HepG2 (cell line): ENCODE data around the gene NCOA5. TPM values are rescaled to one million over a fixed set of nuclear protein-coding genes. Genes with fewer than 3 reads are reported as not detected.

ENCODE experiments used
- ARNT ChIP-seq: fragments of 450-650 bp; IDR thresholded peaks from 2 replicates; pipeline ENCODE4 v1.6.1; 2017
- BRCA1 ChIP-seq: sonication (generic); formaldehyde crosslinking; IDR thresholded peaks from 2 replicates; pipeline ENCODE4 v1.4.0; 2020; ENCODE audit warnings: missing genetic modification reagents
- CBX5 ChIP-seq: sonication (generic); formaldehyde crosslinking; IDR thresholded peaks from 2 replicates; pipeline ENCODE4 v1.4.0; 2020; ENCODE audit warnings: missing genetic modification reagents, borderline replicate concordance
- DR1 ChIP-seq: sonication (generic); formaldehyde crosslinking; IDR thresholded peaks from 2 replicates; pipeline ENCODE4 v1.8.0; 2021; ENCODE audit warnings: mild to moderate bottlenecking, missing genetic modification reagents, inconsistent platforms
- FIP1L1 ChIP-seq: fragments of 200-400 bp; formaldehyde crosslinking; IDR thresholded peaks from 2 replicates; pipeline ENCODE4 v1.6.1; 2018; ENCODE audit warnings: low read depth, mild to moderate bottlenecking, low read length, moderate library complexity, borderline replicate concordance; ENCODE audit not compliant: insufficient read depth
- MBD4 ChIP-seq: IDR thresholded peaks from 2 replicates; pipeline ENCODE4 v1.6.1; 2012; ENCODE audit warnings: low read length, inconsistent platforms, borderline replicate concordance
- RORA ChIP-seq: sonication (generic); formaldehyde crosslinking; IDR thresholded peaks from 2 replicates; pipeline ENCODE4 v1.5.0; 2020; ENCODE audit warnings: mild to moderate bottlenecking, missing genetic modification reagents, moderate library complexity
- TAF1 ChIP-seq: sonication (generic); formaldehyde crosslinking; IDR thresholded peaks from 2 replicates; pipeline ENCODE4 v1.4.0; 2020; ENCODE audit warnings: missing genetic modification reagents
- ZBTB7A ChIP-seq: sonication (generic); formaldehyde crosslinking; IDR thresholded peaks from 2 replicates; pipeline ENCODE4 v1.8.0; 2022; ENCODE audit warnings: mild to moderate bottlenecking, missing genetic modification reagents
- ZFP37 ChIP-seq: sonication (generic); formaldehyde crosslinking; IDR thresholded peaks from 2 replicates; pipeline ENCODE4 v1.4.0; 2020; ENCODE audit warnings: missing genetic modification reagents, borderline replicate concordance
- ZKSCAN5 ChIP-seq: sonication (generic); formaldehyde crosslinking; IDR thresholded peaks from 2 replicates; pipeline ENCODE4 v1.5.1; 2020; ENCODE audit warnings: mild to moderate bottlenecking, missing genetic modification reagents
- ZNF180 ChIP-seq: sonication (generic); formaldehyde crosslinking; IDR thresholded peaks from 2 replicates; pipeline ENCODE4 v1.4.0; 2020; ENCODE audit warnings: low read depth, missing genetic modification reagents, borderline replicate concordance
- ZNF570 ChIP-seq: sonication (generic); formaldehyde crosslinking; IDR thresholded peaks from 2 replicates; pipeline ENCODE4 v1.4.0; 2020; ENCODE audit warnings: mild to moderate bottlenecking, missing genetic modification reagents, borderline replicate concordance
- ZNF577 ChIP-seq: sonication (generic); formaldehyde crosslinking; IDR thresholded peaks from 2 replicates; pipeline ENCODE4 v1.4.0; 2020; ENCODE audit warnings: mild to moderate bottlenecking, low read depth, missing genetic modification reagents, borderline replicate concordance
- ZNF629 ChIP-seq: sonication (generic); formaldehyde crosslinking; conservative IDR thresholded peaks from 2 replicates; pipeline ENCODE4 v1.5.0; 2020; ENCODE audit warnings: missing genetic modification reagents
- ZNF746 ChIP-seq: sonication (generic); formaldehyde crosslinking; IDR thresholded peaks from 2 replicates; pipeline ENCODE4 v1.8.0; 2022; ENCODE audit warnings: mild to moderate bottlenecking, missing genetic modification reagents
- ZSCAN29 ChIP-seq: sonication (generic); formaldehyde crosslinking; conservative IDR thresholded peaks from 2 replicates; pipeline ENCODE4 v1.4.0; 2020; ENCODE audit warnings: mild to moderate bottlenecking, missing genetic modification reagents
- polyA plus RNA-seq, 8 experiments: library from polyadenylated mRNA; depleted of rRNA in 3 of 8; stranded (reverse) in 7 of 8; unstranded in 1 of 8; fragments of >200 nt; fragmentation: Illumina TruSeq in 4 of 8; extraction: Trizol in 4 of 8; gene quantifications; 2 replicates each; pipeline versions ENCODE4 v1.2.1 to v1.2.3, GENCODE V29; 2011 to 2016; ENCODE audit warnings: low read depth in 4 of 8, missing spikeins in 1 of 8, mixed read lengths in 1 of 8; ENCODE audit not compliant: insufficient read depth in 1 of 8
- total RNA-seq, 5 experiments: library from RNA; depleted of rRNA; stranded (reverse); fragments of >200 nt; fragmentation: Illumina TruSeq; extraction: Trizol; gene quantifications; 2 replicates each; pipeline ENCODE4 v1.2.3, GENCODE V29; 2016; ENCODE audit warnings: low read depth in 1 of 5
- TF ChIP-seq, protein P1 (sequence below): sonication (generic); formaldehyde crosslinking; IDR thresholded peaks from 2 replicates; pipeline ENCODE4 v1.9.0; 2021; ENCODE audit warnings: missing genetic modification reagents, mild to moderate bottlenecking, borderline replicate concordance
- TF ChIP-seq, protein P2 (sequence below): sonication (generic); IDR thresholded peaks from 2 replicates; pipeline ENCODE4 v1.6.1; 2016; ENCODE audit warnings: low read depth, borderline replicate concordance
- TF ChIP-seq, protein P3 (sequence below): sonication (generic); formaldehyde crosslinking; IDR thresholded peaks from 2 replicates; pipeline ENCODE4 v1.5.0; 2020; ENCODE audit warnings: mild to moderate bottlenecking, missing genetic modification reagents
- TF ChIP-seq, protein P4 (sequence below): sonication (generic); formaldehyde crosslinking; IDR thresholded peaks from 2 replicates; pipeline ENCODE4 v1.4.0; 2020; ENCODE audit warnings: missing genetic modification reagents
- TF ChIP-seq, protein P5 (sequence below): sonication (generic); formaldehyde crosslinking; IDR thresholded peaks from 2 replicates; pipeline ENCODE4 v1.5.0; 2020; ENCODE audit warnings: mild to moderate bottlenecking, missing genetic modification reagents, moderate library complexity
- TF ChIP-seq, protein P6 (sequence below): sonication (generic); formaldehyde crosslinking; IDR thresholded peaks from 2 replicates; pipeline ENCODE4 v1.5.0; 2020; ENCODE audit warnings: missing genetic modification reagents, mild to moderate bottlenecking, borderline replicate concordance

The NCOA5 gene
- total and polyA plus RNA-seq, 2 of the 13 experiments (the other 11 are each of a cell fraction or from before 2014, with no cell fraction given): 16.5 to 28.4 TPM

DNA sequence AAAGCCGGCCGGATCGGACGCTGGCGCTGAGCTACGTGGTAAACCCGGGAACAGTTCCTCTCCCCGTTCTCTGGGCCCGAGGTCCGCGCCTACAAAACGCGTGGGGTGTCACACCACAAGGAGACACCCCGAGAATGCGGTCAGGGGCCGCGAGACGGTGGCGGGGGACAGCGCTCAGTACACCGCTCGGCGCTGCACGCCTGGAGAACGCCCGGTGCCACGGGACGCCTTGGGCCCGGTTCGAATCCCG lies 670 bp downstream of the NCOA5 start (continued):
- TF ChIP-seq, protein P1, sequence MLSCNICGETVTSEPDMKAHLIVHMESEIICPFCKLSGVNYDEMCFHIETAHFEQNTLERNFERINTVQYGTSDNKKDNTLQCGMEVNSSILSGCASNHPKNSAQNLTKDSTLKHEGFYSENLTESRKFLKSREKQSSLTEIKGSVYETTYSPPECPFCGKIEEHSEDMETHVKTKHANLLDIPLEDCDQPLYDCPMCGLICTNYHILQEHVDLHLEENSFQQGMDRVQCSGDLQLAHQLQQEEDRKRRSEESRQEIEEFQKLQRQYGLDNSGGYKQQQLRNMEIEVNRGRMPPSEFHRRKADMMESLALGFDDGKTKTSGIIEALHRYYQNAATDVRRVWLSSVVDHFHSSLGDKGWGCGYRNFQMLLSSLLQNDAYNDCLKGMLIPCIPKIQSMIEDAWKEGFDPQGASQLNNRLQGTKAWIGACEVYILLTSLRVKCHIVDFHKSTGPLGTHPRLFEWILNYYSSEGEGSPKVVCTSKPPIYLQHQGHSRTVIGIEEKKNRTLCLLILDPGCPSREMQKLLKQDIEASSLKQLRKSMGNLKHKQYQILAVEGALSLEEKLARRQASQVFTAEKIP (CRISPR knock-in tag): no peak
- TF ChIP-seq ZNF629 (CRISPR knock-in tag) (no peak), FIP1L1 (no peak), ZNF577 (no peak), RORA (CRISPR knock-in tag) (no peak), ZNF570 (CRISPR knock-in tag) (no peak), ZBTB7A (CRISPR knock-in tag) (peak; percentile 51; the same call in 1 of the 2 replicates), ZSCAN29 (CRISPR knock-in tag) (no peak), MBD4 (no peak), ARNT (no peak), ZNF746 (no peak), CBX5 (CRISPR knock-in tag) (peak; percentile 58; the same call in 1 of the 2 replicates), ZKSCAN5 (0 out of 2 replicates have a peak, but pooled peaks have one; percentile 49), ZNF180 (CRISPR knock-in tag) (no peak), DR1 (CRISPR knock-in tag) (no peak), ZFP37 (CRISPR knock-in tag) (no peak), BRCA1 (CRISPR knock-in tag) (no peak), TAF1 (no peak)
- TF ChIP-seq, protein P2, sequence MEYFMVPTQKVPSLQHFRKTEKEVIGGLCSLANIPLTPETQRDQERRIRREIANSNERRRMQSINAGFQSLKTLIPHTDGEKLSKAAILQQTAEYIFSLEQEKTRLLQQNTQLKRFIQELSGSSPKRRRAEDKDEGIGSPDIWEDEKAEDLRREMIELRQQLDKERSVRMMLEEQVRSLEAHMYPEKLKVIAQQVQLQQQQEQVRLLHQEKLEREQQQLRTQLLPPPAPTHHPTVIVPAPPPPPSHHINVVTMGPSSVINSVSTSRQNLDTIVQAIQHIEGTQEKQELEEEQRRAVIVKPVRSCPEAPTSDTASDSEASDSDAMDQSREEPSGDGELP: no peak
- TF ChIP-seq, protein P3, sequence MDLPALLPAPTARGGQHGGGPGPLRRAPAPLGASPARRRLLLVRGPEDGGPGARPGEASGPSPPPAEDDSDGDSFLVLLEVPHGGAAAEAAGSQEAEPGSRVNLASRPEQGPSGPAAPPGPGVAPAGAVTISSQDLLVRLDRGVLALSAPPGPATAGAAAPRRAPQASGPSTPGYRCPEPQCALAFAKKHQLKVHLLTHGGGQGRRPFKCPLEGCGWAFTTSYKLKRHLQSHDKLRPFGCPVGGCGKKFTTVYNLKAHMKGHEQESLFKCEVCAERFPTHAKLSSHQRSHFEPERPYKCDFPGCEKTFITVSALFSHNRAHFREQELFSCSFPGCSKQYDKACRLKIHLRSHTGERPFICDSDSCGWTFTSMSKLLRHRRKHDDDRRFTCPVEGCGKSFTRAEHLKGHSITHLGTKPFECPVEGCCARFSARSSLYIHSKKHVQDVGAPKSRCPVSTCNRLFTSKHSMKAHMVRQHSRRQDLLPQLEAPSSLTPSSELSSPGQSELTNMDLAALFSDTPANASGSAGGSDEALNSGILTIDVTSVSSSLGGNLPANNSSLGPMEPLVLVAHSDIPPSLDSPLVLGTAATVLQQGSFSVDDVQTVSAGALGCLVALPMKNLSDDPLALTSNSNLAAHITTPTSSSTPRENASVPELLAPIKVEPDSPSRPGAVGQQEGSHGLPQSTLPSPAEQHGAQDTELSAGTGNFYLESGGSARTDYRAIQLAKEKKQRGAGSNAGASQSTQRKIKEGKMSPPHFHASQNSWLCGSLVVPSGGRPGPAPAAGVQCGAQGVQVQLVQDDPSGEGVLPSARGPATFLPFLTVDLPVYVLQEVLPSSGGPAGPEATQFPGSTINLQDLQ: no peak
- TF ChIP-seq, protein P4, sequence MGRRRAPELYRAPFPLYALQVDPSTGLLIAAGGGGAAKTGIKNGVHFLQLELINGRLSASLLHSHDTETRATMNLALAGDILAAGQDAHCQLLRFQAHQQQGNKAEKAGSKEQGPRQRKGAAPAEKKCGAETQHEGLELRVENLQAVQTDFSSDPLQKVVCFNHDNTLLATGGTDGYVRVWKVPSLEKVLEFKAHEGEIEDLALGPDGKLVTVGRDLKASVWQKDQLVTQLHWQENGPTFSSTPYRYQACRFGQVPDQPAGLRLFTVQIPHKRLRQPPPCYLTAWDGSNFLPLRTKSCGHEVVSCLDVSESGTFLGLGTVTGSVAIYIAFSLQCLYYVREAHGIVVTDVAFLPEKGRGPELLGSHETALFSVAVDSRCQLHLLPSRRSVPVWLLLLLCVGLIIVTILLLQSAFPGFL (CRISPR knock-in tag): no peak
- TF ChIP-seq, protein P5, sequence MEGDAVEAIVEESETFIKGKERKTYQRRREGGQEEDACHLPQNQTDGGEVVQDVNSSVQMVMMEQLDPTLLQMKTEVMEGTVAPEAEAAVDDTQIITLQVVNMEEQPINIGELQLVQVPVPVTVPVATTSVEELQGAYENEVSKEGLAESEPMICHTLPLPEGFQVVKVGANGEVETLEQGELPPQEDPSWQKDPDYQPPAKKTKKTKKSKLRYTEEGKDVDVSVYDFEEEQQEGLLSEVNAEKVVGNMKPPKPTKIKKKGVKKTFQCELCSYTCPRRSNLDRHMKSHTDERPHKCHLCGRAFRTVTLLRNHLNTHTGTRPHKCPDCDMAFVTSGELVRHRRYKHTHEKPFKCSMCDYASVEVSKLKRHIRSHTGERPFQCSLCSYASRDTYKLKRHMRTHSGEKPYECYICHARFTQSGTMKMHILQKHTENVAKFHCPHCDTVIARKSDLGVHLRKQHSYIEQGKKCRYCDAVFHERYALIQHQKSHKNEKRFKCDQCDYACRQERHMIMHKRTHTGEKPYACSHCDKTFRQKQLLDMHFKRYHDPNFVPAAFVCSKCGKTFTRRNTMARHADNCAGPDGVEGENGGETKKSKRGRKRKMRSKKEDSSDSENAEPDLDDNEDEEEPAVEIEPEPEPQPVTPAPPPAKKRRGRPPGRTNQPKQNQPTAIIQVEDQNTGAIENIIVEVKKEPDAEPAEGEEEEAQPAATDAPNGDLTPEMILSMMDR (CRISPR knock-in tag): no peak
- TF ChIP-seq, protein P6, sequence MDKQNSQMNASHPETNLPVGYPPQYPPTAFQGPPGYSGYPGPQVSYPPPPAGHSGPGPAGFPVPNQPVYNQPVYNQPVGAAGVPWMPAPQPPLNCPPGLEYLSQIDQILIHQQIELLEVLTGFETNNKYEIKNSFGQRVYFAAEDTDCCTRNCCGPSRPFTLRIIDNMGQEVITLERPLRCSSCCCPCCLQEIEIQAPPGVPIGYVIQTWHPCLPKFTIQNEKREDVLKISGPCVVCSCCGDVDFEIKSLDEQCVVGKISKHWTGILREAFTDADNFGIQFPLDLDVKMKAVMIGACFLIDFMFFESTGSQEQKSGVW (CRISPR knock-in tag): no peak
